Upper lobe of left lung (tissue), 6 donors: ENCODE measurements around the gene EDDM3A. TPM values are rescaled to one million over a fixed set of nuclear protein-coding genes. Genes with fewer than 3 reads are reported as not detected.

Experiments used
- ATAC-seq, 2 donors: fragments of 200-7000 bp; cut with Tn5 transposase; one replicate each; pipeline ENCODE4 v1.9.1; 2022; ENCODE audit warnings: mild to moderate bottlenecking in 2 of 2, moderate library complexity in 2 of 2; ENCODE audit not compliant: low FRiP score in 2 of 2
- DNase-seq, 2 donors: peaks; one replicate each; pipeline ENCODE4 v3.0.0-alpha.2; 2019 to 2020
- H3K27ac ChIP-seq, 4 donors: fragments of 200-600 bp; sonication (generic); one replicate each; pipeline ENCODE4 v1.5.1; 2016 to 2019
- H3K27me3 ChIP-seq, 4 donors: fragments of 200-600 bp; sonication (generic); one replicate each; pipeline ENCODE4 v1.5.1; 2017 to 2019
- H3K36me3 ChIP-seq, 4 donors: fragments of 200-600 bp; sonication (generic); one replicate each; pipeline ENCODE4 v1.5.1; 2016 to 2019
- H3K4me1 ChIP-seq, 4 donors: fragments of 200-600 bp; sonication (generic); one replicate each; pipeline ENCODE4 v1.5.1; 2018 to 2019
- H3K4me3 ChIP-seq, 4 donors: fragments of 200-600 bp; sonication (generic); one replicate each; pipeline ENCODE4 v1.5.1; 2017 to 2019; ENCODE audit warnings: mild to moderate bottlenecking in 2 of 4, moderate library complexity in 1 of 4
- H3K9me3 ChIP-seq, 4 donors: fragments of 200-600 bp; sonication (generic); one replicate each; pipeline ENCODE4 v1.5.1; 2018 to 2019
- CTCF ChIP-seq, 6 experiments: fragments of 450-650 bp in 4 of 6; fragments of 200-600 bp in 2 of 6; sonication (generic) in 2 of 6; IDR thresholded peaks; one replicate each; pipeline ENCODE4 v1.5.1; 2016 to 2019; ENCODE audit warnings: antibody characterized with exemption in 6 of 6
- EP300 ChIP-seq, 4 donors: sonication (generic); formaldehyde crosslinking; IDR thresholded peaks; one replicate each; pipeline ENCODE4 v1.5.1; 2017; ENCODE audit warnings: antibody characterized with exemption in 4 of 4, control low read depth in 2 of 4
- POLR2A ChIP-seq, 4 donors: fragments of 450-650 bp; IDR thresholded peaks; one replicate each; pipeline ENCODE4 v1.5.1; 2016 to 2017; ENCODE audit warnings: antibody characterized with exemption in 4 of 4, mild to moderate bottlenecking in 2 of 4
- POLR2AphosphoS5 ChIP-seq, 2 donors: sonication (generic); formaldehyde crosslinking; IDR thresholded peaks; one replicate each; pipeline ENCODE4 v1.5.1; 2017; ENCODE audit warnings: antibody characterized with exemption in 2 of 2
- WGBS, 2 donors: methylation state at CpG; one replicate each; pipeline ENCODE4 v1.1.5; 2017 to 2018; 5-methylcytosine and 5-hydroxymethylcytosine counted together
- total RNA-seq, 6 donors: library from RNA; depleted of rRNA in 4 of 6; stranded (reverse); fragments of >200 nt in 4 of 6; gene quantifications; one replicate each; pipeline versions ENCODE4 v1.1.0 to v1.2.1, GENCODE V29; 2016 to 2021
- donor health status: DM: no; HTN: no; CAD: no; lungs with moderate emphysema.
- donor health status: DM: no; HTN: yes; CAD: no; lungs with severe emphysema.

The EDDM3A gene
- total RNA-seq, 6 donors from 2014 or later = not detected

- WGBS, 2 donors = 49 to 69% methylated on average over 7 of the region's 7 CpGs
- H3K9me3 ChIP-seq = no peaks in the 10 kb centered on the region
- no peaks in the 10 kb centered on the region for H3K27me3 ChIP-seq
- DNase-seq (no peak), ATAC-seq (no peak)
- H3K27ac ChIP-seq = peak overlapping the region in 2 of 4 donors; percentile 3 to 30
- no peak overlapping the region for H3K4me3 ChIP-seq
- no peaks in the 10 kb centered on the region for H3K36me3 ChIP-seq
- H3K4me1 ChIP-seq = peaks cover 24 to 43% (median 39%) of the 10 kb centered on the region in 4 donors
- TF ChIP-seq POLR2AphosphoS5 (IDR thresholded peaks at IDR 0.05) = no peak
- TF ChIP-seq EP300 (IDR thresholded peaks at IDR 0.05) = no peak
- no peak for TF ChIP-seq CTCF (IDR thresholded peaks at IDR 0.05)
- no peak for TF ChIP-seq POLR2A (IDR thresholded peaks at IDR 0.05)
Observed at GRCh38 chr14:20794644-20795369, 49.1 kb downstream of the EDDM3A start.

GRCh38 chr14:20797164-20797563 lies 51.5 kb downstream of the EDDM3A start:
- Histone ChIP-seq H3K4me3 (no peak overlapping the region), H3K27me3 (no peaks in the 10 kb centered on the region), H3K9me3 (no peaks in the 10 kb centered on the region), H3K4me1 (peaks cover 24 to 41% (median 33%) of the 10 kb centered on the region in 4 donors), H3K36me3 (no peaks in the 10 kb centered on the region), H3K27ac (peak overlapping the region in 1 of 4 donors; percentile 90)
- no peak for ATAC-seq
- WGBS, 2 donors = 85 to 90% methylated on average over 1 of the region's 1 CpG
- TF ChIP-seq EP300 (IDR thresholded peaks at IDR 0.05) = no peak
- no peak for TF ChIP-seq POLR2AphosphoS5 (IDR thresholded peaks at IDR 0.05)
- TF ChIP-seq POLR2A (IDR thresholded peaks at IDR 0.05) = no peak
- TF ChIP-seq CTCF (IDR thresholded peaks at IDR 0.05) = no peak
- DNase-seq = no peak

Other genes with a start within 250 kb of the EDDM3A start
- gene RNASE10, start 240.3 kb upstream of the EDDM3A start, total RNA-seq = 1 to 10 TPM in 1 of 6 donors, under 1 TPM in 1, not detected in 4; 0.64 to 1.0 TPM
- gene RNASE9, start 184.8 kb upstream of the EDDM3A start, total RNA-seq = not detected
- not detected for gene RNASE11, start 157.9 kb upstream of the EDDM3A start, total RNA-seq
- gene RNASE12, start 154.5 kb upstream of the EDDM3A start, total RNA-seq = not detected
- not detected for gene OR6S1, start 104.2 kb upstream of the EDDM3A start, total RNA-seq
- gene RNASE4, start 61.3 kb upstream of the EDDM3A start, total RNA-seq = 100 to 1,000 TPM in 1 of 6 donors, 10 to 100 TPM in 5; 14.7 to 108 (median 26.7) TPM
- 10 to 100 TPM; 16.8 to 47.4 (median 29.5) TPM for gene ANG, start 57.1 kb upstream of the EDDM3A start, total RNA-seq
- not detected for gene EDDM3B, start 22.5 kb downstream of the EDDM3A start, total RNA-seq
- gene RNASE6, start 35.4 kb downstream of the EDDM3A start, total RNA-seq = 10 to 100 TPM in 4 of 6 donors, 1 to 10 TPM in 2; 3.0 to 29.9 (median 15.2) TPM
- gene RNASE1, start 57.0 kb downstream of the EDDM3A start, total RNA-seq = 1,000 to 10,000 TPM in 2 of 6 donors, 100 to 1,000 TPM in 4; 229 to 1,558 (median 860) TPM
- gene RNASE3, start 145.5 kb downstream of the EDDM3A start, total RNA-seq = under 1 TPM in 3 of 6 donors, not detected in 3; 0.43 to 0.76 (median 0.51) TPM
- 1 to 10 TPM in 5 of 6 donors, not detected in 1; 1.3 to 8.3 (median 4.9) TPM for gene RNASE2, start 209.6 kb downstream of the EDDM3A start, total RNA-seq
- 100 to 1,000 TPM in 1 of 6 donors, 10 to 100 TPM in 5; 39.2 to 202 (median 59.4) TPM for gene METTL17, start 244.1 kb downstream of the EDDM3A start, total RNA-seq